ENCODE results near the gene KCNIP4.

KCNIP4 gene

GRCh38 chr4:21554066-21554465 is 394.5 kb downstream of the KCNIP4 start:
- no peak for TF ChIP-seq CTCF (IDR thresholded peaks at IDR 0.05)

- no peak for TF ChIP-seq CTCF (IDR thresholded peaks at IDR 0.05)
Measured at GRCh38 chr4:21552455-21552854, 396.1 kb downstream of the KCNIP4 start.

GRCh38 chr4:21544955-21545354 is 403.6 kb downstream of the KCNIP4 start:
- no peak for TF ChIP-seq CTCF (IDR thresholded peaks at IDR 0.05)

GRCh38 chr4:21544415-21544814 is 404.2 kb downstream of the KCNIP4 start:
- no peak for TF ChIP-seq CTCF (IDR thresholded peaks at IDR 0.05)

GRCh38 chr4:21543514-21543913 is 405.1 kb downstream of the KCNIP4 start:
- no peak for TF ChIP-seq CTCF (IDR thresholded peaks at IDR 0.05)

GRCh38 chr4:21535898-21536297 is 412.7 kb downstream of the KCNIP4 start:
- TF ChIP-seq CTCF (IDR thresholded peaks at IDR 0.05) = no peak

- no peak for TF ChIP-seq CTCF (IDR thresholded peaks at IDR 0.05)
Measured at GRCh38 chr4:21531048-21531447, 417.5 kb downstream of the KCNIP4 start.

- no peak for TF ChIP-seq CTCF (IDR thresholded peaks at IDR 0.05)
Measured at GRCh38 chr4:21529214-21529613, 419.4 kb downstream of the KCNIP4 start.
